Ishikawa (cell line): ENCODE measurements around the gene UBA1.

Experiments used
- CEBPB ChIP-seq: IDR thresholded peaks from 2 replicates; pipeline ENCODE4 v1.6.1; 2012
- CREB1 ChIP-seq: IDR thresholded peaks from 2 replicates; pipeline ENCODE4 v1.6.1; 2012; ENCODE audit warnings: low read depth
- EGR1 ChIP-seq: IDR thresholded peaks from 2 replicates; pipeline ENCODE4 v1.6.1; 2012
- EP300 ChIP-seq: IDR thresholded peaks from 2 replicates; pipeline ENCODE4 v1.6.1; 2012; ENCODE audit warnings: borderline replicate concordance
- FOXM1 ChIP-seq: IDR thresholded peaks from 2 replicates; pipeline ENCODE4 v1.6.1; 2012; ENCODE audit warnings: low read depth, borderline replicate concordance
- MAX ChIP-seq: IDR thresholded peaks from 2 replicates; pipeline ENCODE4 v1.6.1; 2012
- NFIC ChIP-seq: IDR thresholded peaks from 2 replicates; pipeline ENCODE4 v1.6.1; 2012
- RAD21 ChIP-seq: IDR thresholded peaks from 2 replicates; pipeline ENCODE4 v1.6.1; 2012; ENCODE audit warnings: low read depth
- REST ChIP-seq: IDR thresholded peaks from 2 replicates; pipeline ENCODE4 v1.6.1; 2012; ENCODE audit warnings: low read depth, mild to moderate bottlenecking
- TAF1 ChIP-seq: IDR thresholded peaks from 2 replicates; pipeline ENCODE4 v1.6.1; 2012; ENCODE audit warnings: low read depth, mild to moderate bottlenecking
- TCF12 ChIP-seq: IDR thresholded peaks from 2 replicates; pipeline ENCODE4 v1.6.1; 2012; ENCODE audit warnings: low read depth
- TEAD4 ChIP-seq: IDR thresholded peaks from 2 replicates; pipeline ENCODE4 v1.6.1; 2012
- YY1 ChIP-seq: IDR thresholded peaks from 2 replicates; pipeline ENCODE4 v1.6.1; 2012; ENCODE audit warnings: low read depth
- ZBTB7A ChIP-seq: IDR thresholded peaks from 2 replicates; pipeline ENCODE4 v1.6.1; 2012; ENCODE audit warnings: low read depth

GRCh38 chrX:47171996-47172395, 21.6 kb upstream of the UBA1 start:
- TF ChIP-seq EP300 (no peak), TAF1 (no peak), FOXM1 (no peak), RAD21 (no peak), CEBPB (no peak), MAX (no peak), NFIC (no peak), YY1 (no peak), ZBTB7A (no peak), REST (no peak), EGR1 (no peak), CREB1 (no peak), TEAD4 (no peak), TCF12 (no peak)
